CD4-positive, alpha-beta T cell (primary cell): ENCODE data around the gene NR5A1. TPM values are rescaled to one million over a fixed set of nuclear protein-coding genes. Genes with fewer than 3 reads are reported as not detected.

ENCODE experiments used
- ATAC-seq: fragments of 200-7000 bp; cut with Tn5 transposase; one replicate; pipeline ENCODE4 v1.10.0; 2022; ENCODE audit warnings: mild to moderate bottlenecking; ENCODE audit not compliant: poor library complexity
- CTCF ChIA-PET: fragments of 350-600 bp; sonication (Branson Sonifier 250); formaldehyde crosslinking; loops from one replicate; lab custom pipeline; 2021; ENCODE audit warnings: antibody characterized with exemption, inconsistent platforms; lab: Charles Lee
- POLR2A ChIA-PET: fragments of 350-600 bp; sonication (Branson Sonifier 250); formaldehyde crosslinking; loops from one replicate; lab custom pipeline; 2021; ENCODE audit warnings: antibody characterized with exemption, inconsistent platforms; lab: Charles Lee
- DNase-seq, 14 experiments: peaks; one replicate each; pipeline ENCODE4 v3.0.0-alpha.2; 2013 to 2020; ENCODE audit warnings: mixed read lengths in 2 of 14
- H3K27ac ChIP-seq, 2 donors: one replicate each; pipeline versions ENCODE4 v1.5.1 to v1.7.0; 2013; ENCODE audit warnings: low read length in 2 of 2, low read depth in 1 of 2, mild to moderate bottlenecking in 1 of 2
- H3K27me3 ChIP-seq, 2 experiments: 1 replicate in 1 of 2; 2 replicates in 1 of 2; pipeline versions ENCODE4 v1.6.1 to v1.7.0; 2013; ENCODE audit warnings: low read length in 2 of 2, control low read depth in 1 of 2, mild to moderate bottlenecking in 1 of 2, moderate library complexity in 1 of 2; ENCODE audit not compliant: insufficient read depth in 2 of 2, control insufficient read depth in 1 of 2
- H3K36me3 ChIP-seq: one replicate; pipeline ENCODE4 v1.6.1; 2013; ENCODE audit warnings: low read length, control low read depth; ENCODE audit not compliant: insufficient read depth
- H3K4me1 ChIP-seq: one replicate; pipeline ENCODE4 v1.6.1; 2013; ENCODE audit warnings: low read length, control low read depth; ENCODE audit not compliant: insufficient read depth
- H3K4me3 ChIP-seq: one replicate; pipeline ENCODE4 v1.5.1; 2013; ENCODE audit warnings: mild to moderate bottlenecking, low read length, moderate library complexity
- H3K9me3 ChIP-seq, 2 experiments: 1 replicate in 1 of 2; 2 replicates in 1 of 2; pipeline versions ENCODE4 v1.6.1 to v1.7.0; 2013; ENCODE audit warnings: low read length in 2 of 2, mild to moderate bottlenecking in 2 of 2, control low read depth in 1 of 2, moderate library complexity in 1 of 2; ENCODE audit not compliant: control insufficient read depth in 1 of 2, insufficient read depth in 1 of 2
- H3K27ac Mint-ChIP-seq: one replicate; pipeline ENCODE4 v1.8.0; 2020; ENCODE audit warnings: mixed read lengths
- H3K27me3 Mint-ChIP-seq: one replicate; pipeline ENCODE4 v1.8.0; 2021; ENCODE audit warnings: mixed read lengths
- H3K36me3 Mint-ChIP-seq: one replicate; pipeline ENCODE4 v1.8.0; 2021; ENCODE audit warnings: low read depth, mixed read lengths
- H3K4me1 Mint-ChIP-seq: one replicate; pipeline ENCODE4 v1.8.0; 2021; ENCODE audit warnings: low read depth, mixed read lengths
- H3K4me3 Mint-ChIP-seq: one replicate; pipeline ENCODE4 v1.8.0; 2020; ENCODE audit warnings: mild to moderate bottlenecking, mixed read lengths
- H3K9me3 Mint-ChIP-seq: one replicate; pipeline ENCODE4 v1.8.0; 2020; ENCODE audit warnings: mixed read lengths
- CTCF ChIP-seq: fragments of 200-600 bp; IDR thresholded peaks from one replicate; pipeline ENCODE4 v1.8.0; 2022; ENCODE audit warnings: antibody characterized with exemption, mild to moderate bottlenecking
- intact Hi-C, 2 experiments: fragments of 100-400 bp; cut with DNase I in 1 of 2; cut with micrococcal nuclease in 1 of 2; formaldehyde crosslinking; loops; one replicate each; pipeline versions ENCODE4 v1.15.1 to v1.9.0; 2023 to 2025; cut with DNase I, micrococcal nuclease
- total RNA-seq, 174 experiments: library from RNA in 2 of 174; stranded (reverse) in 2 of 174; gene quantifications; one replicate each; pipeline ENCODE4 v1.2.3 and lab custom pipeline; 2021 to 2026

NR5A1 gene
- total RNA-seq, 2 experiments from 2014 or later, result not detected

GRCh38 chr9:124472770-124473169 is 34.4 kb downstream of the NR5A1 start:
- Mint-ChIP-seq H3K4me3 (no peak overlapping the region), H3K4me1 (no peaks in the 10 kb centered on the region), H3K9me3 (no peaks in the 10 kb centered on the region), H3K27me3 (peaks cover 18% of the 10 kb centered on the region), H3K36me3 (no peaks in the 10 kb centered on the region), H3K27ac (no peak overlapping the region)
- Histone ChIP-seq H3K4me1 (no peaks in the 10 kb centered on the region), H3K36me3 (no peaks in the 10 kb centered on the region), H3K27me3 (peaks cover 13 to 18% of the 10 kb centered on the region in 2 experiments), H3K9me3 (no peaks in the 10 kb centered on the region), H3K27ac (no peak overlapping the region), H3K4me3 (no peak overlapping the region)
- CTCF ChIA-PET, result no interaction called here
- DNase-seq, result no peak
- intact Hi-C loops, result no loop called here
- no peak for ATAC-seq
- TF ChIP-seq CTCF, result no peak
- POLR2A ChIA-PET, result no interaction called here

GRCh38 chr9:124471761-124472160 is 35.4 kb downstream of the NR5A1 start:
- POLR2A ChIA-PET, result no interaction called here
- Histone ChIP-seq H3K36me3 (no peaks in the 10 kb centered on the region), H3K4me1 (no peaks in the 10 kb centered on the region), H3K4me3 (no peak overlapping the region), H3K27ac (no peak overlapping the region), H3K9me3 (no peaks in the 10 kb centered on the region), H3K27me3 (peaks cover 6 to 11% of the 10 kb centered on the region in 2 experiments)
- no peaks in the 10 kb centered on the region for H3K9me3 Mint-ChIP-seq
- intact Hi-C loops, result no loop called here
- ATAC-seq, result no peak
- DNase-seq, result no peak
- TF ChIP-seq CTCF, result no peak
- no peak overlapping the region for H3K27ac Mint-ChIP-seq
- no peak overlapping the region for H3K4me3 Mint-ChIP-seq
- no peaks in the 10 kb centered on the region for H3K36me3 Mint-ChIP-seq
- H3K4me1 Mint-ChIP-seq, result no peaks in the 10 kb centered on the region
- CTCF ChIA-PET, result interaction anchor here (0.6 kb wide), 1 partner anchor 276 kb away, joined by 3 read pairs; no protein-coding TSS in a partner anchor
- H3K27me3 Mint-ChIP-seq, result peaks cover 18% of the 10 kb centered on the region

GRCh38 chr9:124470726-124471125 is 36.5 kb downstream of the NR5A1 start:
- H3K9me3 ChIP-seq, result no peaks in the 10 kb centered on the region
- Mint-ChIP-seq H3K9me3 (no peaks in the 10 kb centered on the region), H3K27ac (no peak overlapping the region), H3K36me3 (no peaks in the 10 kb centered on the region), H3K4me3 (no peak overlapping the region), H3K4me1 (no peaks in the 10 kb centered on the region), H3K27me3 (peaks cover 18% of the 10 kb centered on the region)
- H3K4me3 ChIP-seq, result no peak overlapping the region
- CTCF ChIA-PET, result no interaction called here
- ATAC-seq (no peak), DNase-seq (no peak)
- POLR2A ChIA-PET, result no interaction called here
- peaks cover 0 to under 1% of the 10 kb centered on the region in 2 experiments for H3K27me3 ChIP-seq
- no peaks in the 10 kb centered on the region for H3K4me1 ChIP-seq
- TF ChIP-seq CTCF, result no peak
- H3K27ac ChIP-seq, result no peak overlapping the region
- intact Hi-C loops, result no loop called here
- no peaks in the 10 kb centered on the region for H3K36me3 ChIP-seq
